K562 (cell line): Measurements from ENCODE around the gene ACTR3C. TPM values are rescaled to one million over a fixed set of nuclear protein-coding genes. Genes with fewer than 3 reads are reported as not detected.

Experiments
- polyA plus RNA-seq, 8 experiments: library from polyadenylated mRNA; depleted of rRNA in 4 of 8; stranded (reverse) in 5 of 8; unstranded in 3 of 8; fragments of >200 nt; fragmentation: Nextera tagmentation in 2 of 8; fragmentation: Illumina TruSeq in 1 of 8; extraction: Ambion mirVana in 2 of 8; extraction: Trizol in 1 of 8; gene quantifications; 2 replicates each; pipeline versions ENCODE4 v1.2.1 to v1.2.3, GENCODE V29; 2011 to 2014; ENCODE audit warnings: inconsistent platforms in 1 of 8, missing spikeins in 1 of 8
- total RNA-seq, 7 experiments: library from RNA; depleted of rRNA in 6 of 7; stranded (reverse); fragments of >200 nt in 6 of 7; fragmentation: Illumina TruSeq in 2 of 7; extraction: Trizol in 2 of 7; gene quantifications; 2 replicates each; pipeline versions ENCODE4 v1.2.1 to v1.2.3, GENCODE V29; 2011 to 2021; ENCODE audit warnings: low replicate concordance in 1 of 7
- TF ChIP-seq, protein P1 (sequence below): fragments of 450-650 bp; IDR thresholded peaks from 2 replicates; pipeline ENCODE4 v1.6.1; 2016; ENCODE audit warnings: mild to moderate bottlenecking, moderate library complexity
- TF ChIP-seq, protein P2 (sequence below), 2 experiments: IDR thresholded peaks; 2 replicates each; pipeline ENCODE4 v1.6.1; 2011; ENCODE audit warnings: borderline replicate concordance in 1 of 2, control low read depth in 1 of 2, low read depth in 1 of 2, low read length in 1 of 2, mild to moderate bottlenecking in 1 of 2, mixed read lengths in 1 of 2, moderate library complexity in 1 of 2; ENCODE audit not compliant: insufficient read depth in 1 of 2, insufficient read length in 1 of 2, poor library complexity in 1 of 2, severe bottlenecking in 1 of 2; ENCODE audit errors: extremely low read depth in 1 of 2

The ACTR3C gene
- total and polyA plus RNA-seq, 9 of the 15 experiments (the other 6 are each of a cell fraction or from before 2014, with no cell fraction given) = 9.0 to 35.4 (median 13.3) TPM

DNA sequence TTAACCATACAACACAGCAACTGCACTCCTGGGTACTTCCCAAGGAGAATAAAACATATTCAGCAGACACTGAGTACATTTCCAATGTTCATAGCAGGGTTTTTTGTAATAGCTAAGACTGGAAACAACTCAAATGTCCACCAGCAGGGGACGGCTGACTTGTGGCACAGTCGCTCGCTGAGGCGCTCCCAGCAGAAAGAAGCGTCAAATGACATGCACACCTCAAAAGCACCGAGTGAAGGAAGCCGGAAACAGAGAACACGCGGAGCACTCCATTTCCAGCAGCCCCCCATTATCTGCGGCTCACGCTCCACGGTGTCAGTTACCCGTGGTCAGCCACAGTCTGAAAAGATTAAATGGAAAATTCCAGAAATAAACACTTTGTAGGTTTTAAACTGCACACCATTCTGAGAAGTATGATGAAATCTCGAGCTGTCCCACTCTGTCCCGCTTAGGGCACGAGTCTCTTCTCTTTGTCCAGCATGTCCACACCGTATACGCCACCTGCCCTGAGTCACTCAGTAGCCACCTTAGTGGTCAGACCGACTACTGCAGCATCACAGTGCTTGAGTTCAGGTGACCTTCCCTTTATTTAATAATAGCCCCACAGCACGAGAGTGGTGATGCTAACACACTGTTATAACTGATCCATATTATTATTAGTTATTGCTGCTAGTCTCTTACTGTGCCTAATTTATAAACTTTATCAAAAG is 56.2 kb downstream of the ACTR3C start (continued):
- TF ChIP-seq, protein P1, sequence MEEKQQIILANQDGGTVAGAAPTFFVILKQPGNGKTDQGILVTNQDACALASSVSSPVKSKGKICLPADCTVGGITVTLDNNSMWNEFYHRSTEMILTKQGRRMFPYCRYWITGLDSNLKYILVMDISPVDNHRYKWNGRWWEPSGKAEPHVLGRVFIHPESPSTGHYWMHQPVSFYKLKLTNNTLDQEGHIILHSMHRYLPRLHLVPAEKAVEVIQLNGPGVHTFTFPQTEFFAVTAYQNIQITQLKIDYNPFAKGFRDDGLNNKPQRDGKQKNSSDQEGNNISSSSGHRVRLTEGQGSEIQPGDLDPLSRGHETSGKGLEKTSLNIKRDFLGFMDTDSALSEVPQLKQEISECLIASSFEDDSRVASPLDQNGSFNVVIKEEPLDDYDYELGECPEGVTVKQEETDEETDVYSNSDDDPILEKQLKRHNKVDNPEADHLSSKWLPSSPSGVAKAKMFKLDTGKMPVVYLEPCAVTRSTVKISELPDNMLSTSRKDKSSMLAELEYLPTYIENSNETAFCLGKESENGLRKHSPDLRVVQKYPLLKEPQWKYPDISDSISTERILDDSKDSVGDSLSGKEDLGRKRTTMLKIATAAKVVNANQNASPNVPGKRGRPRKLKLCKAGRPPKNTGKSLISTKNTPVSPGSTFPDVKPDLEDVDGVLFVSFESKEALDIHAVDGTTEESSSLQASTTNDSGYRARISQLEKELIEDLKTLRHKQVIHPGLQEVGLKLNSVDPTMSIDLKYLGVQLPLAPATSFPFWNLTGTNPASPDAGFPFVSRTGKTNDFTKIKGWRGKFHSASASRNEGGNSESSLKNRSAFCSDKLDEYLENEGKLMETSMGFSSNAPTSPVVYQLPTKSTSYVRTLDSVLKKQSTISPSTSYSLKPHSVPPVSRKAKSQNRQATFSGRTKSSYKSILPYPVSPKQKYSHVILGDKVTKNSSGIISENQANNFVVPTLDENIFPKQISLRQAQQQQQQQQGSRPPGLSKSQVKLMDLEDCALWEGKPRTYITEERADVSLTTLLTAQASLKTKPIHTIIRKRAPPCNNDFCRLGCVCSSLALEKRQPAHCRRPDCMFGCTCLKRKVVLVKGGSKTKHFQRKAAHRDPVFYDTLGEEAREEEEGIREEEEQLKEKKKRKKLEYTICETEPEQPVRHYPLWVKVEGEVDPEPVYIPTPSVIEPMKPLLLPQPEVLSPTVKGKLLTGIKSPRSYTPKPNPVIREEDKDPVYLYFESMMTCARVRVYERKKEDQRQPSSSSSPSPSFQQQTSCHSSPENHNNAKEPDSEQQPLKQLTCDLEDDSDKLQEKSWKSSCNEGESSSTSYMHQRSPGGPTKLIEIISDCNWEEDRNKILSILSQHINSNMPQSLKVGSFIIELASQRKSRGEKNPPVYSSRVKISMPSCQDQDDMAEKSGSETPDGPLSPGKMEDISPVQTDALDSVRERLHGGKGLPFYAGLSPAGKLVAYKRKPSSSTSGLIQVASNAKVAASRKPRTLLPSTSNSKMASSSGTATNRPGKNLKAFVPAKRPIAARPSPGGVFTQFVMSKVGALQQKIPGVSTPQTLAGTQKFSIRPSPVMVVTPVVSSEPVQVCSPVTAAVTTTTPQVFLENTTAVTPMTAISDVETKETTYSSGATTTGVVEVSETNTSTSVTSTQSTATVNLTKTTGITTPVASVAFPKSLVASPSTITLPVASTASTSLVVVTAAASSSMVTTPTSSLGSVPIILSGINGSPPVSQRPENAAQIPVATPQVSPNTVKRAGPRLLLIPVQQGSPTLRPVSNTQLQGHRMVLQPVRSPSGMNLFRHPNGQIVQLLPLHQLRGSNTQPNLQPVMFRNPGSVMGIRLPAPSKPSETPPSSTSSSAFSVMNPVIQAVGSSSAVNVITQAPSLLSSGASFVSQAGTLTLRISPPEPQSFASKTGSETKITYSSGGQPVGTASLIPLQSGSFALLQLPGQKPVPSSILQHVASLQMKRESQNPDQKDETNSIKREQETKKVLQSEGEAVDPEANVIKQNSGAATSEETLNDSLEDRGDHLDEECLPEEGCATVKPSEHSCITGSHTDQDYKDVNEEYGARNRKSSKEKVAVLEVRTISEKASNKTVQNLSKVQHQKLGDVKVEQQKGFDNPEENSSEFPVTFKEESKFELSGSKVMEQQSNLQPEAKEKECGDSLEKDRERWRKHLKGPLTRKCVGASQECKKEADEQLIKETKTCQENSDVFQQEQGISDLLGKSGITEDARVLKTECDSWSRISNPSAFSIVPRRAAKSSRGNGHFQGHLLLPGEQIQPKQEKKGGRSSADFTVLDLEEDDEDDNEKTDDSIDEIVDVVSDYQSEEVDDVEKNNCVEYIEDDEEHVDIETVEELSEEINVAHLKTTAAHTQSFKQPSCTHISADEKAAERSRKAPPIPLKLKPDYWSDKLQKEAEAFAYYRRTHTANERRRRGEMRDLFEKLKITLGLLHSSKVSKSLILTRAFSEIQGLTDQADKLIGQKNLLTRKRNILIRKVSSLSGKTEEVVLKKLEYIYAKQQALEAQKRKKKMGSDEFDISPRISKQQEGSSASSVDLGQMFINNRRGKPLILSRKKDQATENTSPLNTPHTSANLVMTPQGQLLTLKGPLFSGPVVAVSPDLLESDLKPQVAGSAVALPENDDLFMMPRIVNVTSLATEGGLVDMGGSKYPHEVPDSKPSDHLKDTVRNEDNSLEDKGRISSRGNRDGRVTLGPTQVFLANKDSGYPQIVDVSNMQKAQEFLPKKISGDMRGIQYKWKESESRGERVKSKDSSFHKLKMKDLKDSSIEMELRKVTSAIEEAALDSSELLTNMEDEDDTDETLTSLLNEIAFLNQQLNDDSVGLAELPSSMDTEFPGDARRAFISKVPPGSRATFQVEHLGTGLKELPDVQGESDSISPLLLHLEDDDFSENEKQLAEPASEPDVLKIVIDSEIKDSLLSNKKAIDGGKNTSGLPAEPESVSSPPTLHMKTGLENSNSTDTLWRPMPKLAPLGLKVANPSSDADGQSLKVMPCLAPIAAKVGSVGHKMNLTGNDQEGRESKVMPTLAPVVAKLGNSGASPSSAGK = peak; percentile 65
- TF ChIP-seq, protein P2, sequence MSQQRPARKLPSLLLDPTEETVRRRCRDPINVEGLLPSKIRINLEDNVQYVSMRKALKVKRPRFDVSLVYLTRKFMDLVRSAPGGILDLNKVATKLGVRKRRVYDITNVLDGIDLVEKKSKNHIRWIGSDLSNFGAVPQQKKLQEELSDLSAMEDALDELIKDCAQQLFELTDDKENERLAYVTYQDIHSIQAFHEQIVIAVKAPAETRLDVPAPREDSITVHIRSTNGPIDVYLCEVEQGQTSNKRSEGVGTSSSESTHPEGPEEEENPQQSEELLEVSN (IDR thresholded peaks at IDR 0.05; ENCODE audit: borderline replicate concordance in 1 of 2, extremely low read depth in 1 of 2, insufficient read depth in 1 of 2, insufficient read length in 1 of 2, low read depth in 1 of 2, low read length in 1 of 2, poor library complexity in 1 of 2, severe bottlenecking in 1 of 2) = peak in 1 of 2 experiments; percentile 50
- TF ChIP-seq, all 486 proteins: peak for 10; not testable (repeated sequence) for 476
